Measurements from ENCODE around the gene A4GALT. TPM values are rescaled to one million over a fixed set of nuclear protein-coding genes. Genes with fewer than 3 reads are reported as not detected.

Gene A4GALT
- total and polyA plus RNA-seq, 2 experiments from 2014 or later: 7.0 to 16.2 TPM

- ATAC-seq: no peak
- no peaks in the 10 kb centered on the region for H3K36me3 ChIP-seq (ENCODE audit: insufficient read depth)
- peaks cover 7% of the 10 kb centered on the region; the same call in 1 of the 3 replicates for H3K9me3 Mint-ChIP-seq
These were observed 9.4 kb downstream of the A4GALT start for GRCh38 chr22:42711281-42711731.

More at GRCh38 chr22:42711281-42711731, 9.4 kb downstream of the A4GALT start:
- H3K36me3 Mint-ChIP-seq (ENCODE audit: low read depth): 0 out of 3 replicates have a peak, but pooled peaks cover 4% of the 10 kb centered on the region
- H3K4me1 ChIP-seq (ENCODE audit: insufficient read depth): no peaks in the 10 kb centered on the region
- H3K27me3 Mint-ChIP-seq (ENCODE audit: insufficient read depth, low read depth, poor library complexity): peaks cover 2% of the 10 kb centered on the region
- H2AFZ ChIP-seq: no peak overlapping the region
- no peaks in the 10 kb centered on the region for H3K9me2 ChIP-seq (ENCODE audit: insufficient read depth)
- no peak overlapping the region for H3K4me2 ChIP-seq
- no peak overlapping the region for H3K4me3 ChIP-seq
- H3K79me2 ChIP-seq (replicated peaks; ENCODE audit: insufficient read depth): peaks cover 12% of the 10 kb centered on the region
- no peaks in the 10 kb centered on the region for H3K27me3 ChIP-seq (ENCODE audit: insufficient read depth)
- no peak for DNase-seq (ENCODE audit: low spot score)
- no peak for TF ChIP-seq ZNF114 (CRISPR knock-in tag; IDR thresholded peaks at IDR 0.05)
- TF ChIP-seq ETS1 (IDR thresholded peaks at IDR 0.05): no peak
- no peak for TF ChIP-seq NANOG (IDR thresholded peaks at IDR 0.05; ENCODE audit: borderline replicate concordance)
- no peak for TF ChIP-seq JUNB (IDR thresholded peaks at IDR 0.05; ENCODE audit: unreplicated experiment)
- no peak for TF ChIP-seq ZNF462 (CRISPR knock-in tag; IDR thresholded peaks at IDR 0.05)
- TF ChIP-seq REST (IDR thresholded peaks at IDR 0.05; ENCODE audit: unreplicated experiment): no peak
- no peak for TF ChIP-seq CREB1 (CRISPR knock-in tag; IDR thresholded peaks at IDR 0.05; ENCODE audit: low read depth)
- no peak for TF ChIP-seq EZH2 (IDR thresholded peaks at IDR 0.05; ENCODE audit: low read depth, unreplicated experiment)
- TF ChIP-seq CTCF (conservative IDR thresholded peaks at IDR 0.05; ENCODE audit: low read depth in 2 of 2): no peak
- no peak for TF ChIP-seq ZNF331 (CRISPR knock-in tag; IDR thresholded peaks at IDR 0.05; ENCODE audit: low read depth)
- TF ChIP-seq POLR2AphosphoS5 (IDR thresholded peaks at IDR 0.05; ENCODE audit: low read depth): no peak
- TF ChIP-seq STAT1 (IDR thresholded peaks at IDR 0.05; ENCODE audit: unreplicated experiment): no peak
- no peak for TF ChIP-seq EZH2phosphoT487 (IDR thresholded peaks at IDR 0.05; ENCODE audit: unreplicated experiment)
- H3K27ac ChIP-seq (ENCODE audit: low read depth): no peak overlapping the region
- H3K4me3 Mint-ChIP-seq: no peak overlapping the region
- no peaks in the 10 kb centered on the region; the same call in 2 of the 3 replicates for H3K4me1 Mint-ChIP-seq
- H3F3A ChIP-seq (replicated peaks; ENCODE audit: low read depth): no peaks in the 10 kb centered on the region
- no peak overlapping the region for H3K27ac Mint-ChIP-seq
- H4K20me1 ChIP-seq (replicated peaks; ENCODE audit: insufficient read depth): no peaks in the 10 kb centered on the region
